ENCODE data around the gene SNX9.

Gene SNX9

GRCh38 chr6:157804448-157805327 lies 18.4 kb upstream of the SNX9 start:
- DNase-seq (ENCODE audit: low spot score): no peak
- no peak for TF ChIP-seq CTCF (IDR thresholded peaks at IDR 0.05; ENCODE audit: extremely low read depth, missing control alignments)

GRCh38 chr6:157806131-157806855 lies 16.8 kb upstream of the SNX9 start:
- no peak for TF ChIP-seq CTCF (IDR thresholded peaks at IDR 0.05; ENCODE audit: extremely low read depth, missing control alignments)
- DNase-seq (ENCODE audit: low spot score): no peak

- no peak for DNase-seq (ENCODE audit: low spot score)
- TF ChIP-seq CTCF (IDR thresholded peaks at IDR 0.05; ENCODE audit: extremely low read depth, missing control alignments): no peak
Observed at GRCh38 chr6:157806856-157807215, 16.2 kb upstream of the SNX9 start.

- TF ChIP-seq CTCF (IDR thresholded peaks at IDR 0.05; ENCODE audit: extremely low read depth, missing control alignments): no peak
- DNase-seq (ENCODE audit: low spot score): no peak
Observed at GRCh38 chr6:157808405-157808950, 14.6 kb upstream of the SNX9 start.

GRCh38 chr6:157809613-157810012 lies 13.4 kb upstream of the SNX9 start:
- DNase-seq (ENCODE audit: low spot score): no peak
- no peak for TF ChIP-seq CTCF (IDR thresholded peaks at IDR 0.05; ENCODE audit: extremely low read depth, missing control alignments)

- no peak for TF ChIP-seq CTCF (IDR thresholded peaks at IDR 0.05; ENCODE audit: extremely low read depth, missing control alignments)
- no peak for DNase-seq (ENCODE audit: low spot score)
Observed at GRCh38 chr6:157811137-157811475, 11.9 kb upstream of the SNX9 start.
